OCI-LY1 (cell line): ENCODE data around the gene SLC6A9.

Experiments used
- H2AFZ ChIP-seq: fragments of 200-600 bp; sonication (generic), shearing (Covaris generic); 2 replicates; pipeline ENCODE4 v1.6.0; 2014; ENCODE audit warnings: antibody characterized with exemption, mild to moderate bottlenecking, low read length
- H3F3A ChIP-seq: fragments of 200-600 bp; sonication (generic), shearing (Covaris generic); 2 replicates; pipeline ENCODE4 v1.6.0; 2014; ENCODE audit warnings: mild to moderate bottlenecking, antibody characterized with exemption, low read length, moderate library complexity; ENCODE audit not compliant: insufficient read depth
- H3K27ac ChIP-seq: fragments of 200-600 bp; sonication (generic); 2 replicates; pipeline ENCODE4 v1.5.1; 2014; ENCODE audit warnings: low read length, mixed run types, mild to moderate bottlenecking, low read depth; ENCODE audit not compliant: poor library complexity, severe bottlenecking
- H3K27me3 ChIP-seq: fragments of 200-600 bp; sonication (generic); 2 replicates; pipeline ENCODE4 v1.6.0; 2014; ENCODE audit warnings: antibody characterized with exemption, mild to moderate bottlenecking, low read length, moderate library complexity; ENCODE audit not compliant: insufficient read depth
- H3K36me3 ChIP-seq: fragments of 200-600 bp; sonication (generic); 2 replicates; pipeline ENCODE4 v1.6.1; 2014; ENCODE audit warnings: mild to moderate bottlenecking, antibody characterized with exemption, low read length, moderate library complexity, mixed read lengths; ENCODE audit not compliant: insufficient read depth
- H3K4me1 ChIP-seq: fragments of 200-600 bp; sonication (generic); 2 replicates; pipeline ENCODE4 v1.5.1; 2014; ENCODE audit warnings: mild to moderate bottlenecking, low read length, moderate library complexity; ENCODE audit not compliant: insufficient read depth, severe bottlenecking
- H3K4me2 ChIP-seq: fragments of 200-600 bp; sonication (generic), shearing (Covaris generic); 2 replicates; pipeline ENCODE4 v1.6.1; 2014; ENCODE audit warnings: low read length
- H3K4me3 ChIP-seq: fragments of 200-600 bp; sonication (generic); 2 replicates; pipeline ENCODE4 v1.5.1; 2014; ENCODE audit warnings: low read length, low read depth, mild to moderate bottlenecking, mixed read lengths; ENCODE audit not compliant: poor library complexity, severe bottlenecking
- H3K79me2 ChIP-seq: fragments of 200-600 bp; shearing (Covaris generic); 2 replicates; pipeline ENCODE4 v1.6.1; 2016; ENCODE audit warnings: mixed run types, low read length, mixed read lengths; ENCODE audit not compliant: insufficient read depth
- H3K9ac ChIP-seq: fragments of 200-600 bp; sonication (generic), shearing (Covaris generic); 2 replicates; pipeline ENCODE4 v1.6.1; 2014; ENCODE audit warnings: mild to moderate bottlenecking, low read length, mixed read lengths
- H3K9me2 ChIP-seq: fragments of 200-600 bp; sonication (generic), shearing (Covaris generic); 2 replicates; pipeline ENCODE4 v1.6.1; 2014; ENCODE audit warnings: low read depth, mild to moderate bottlenecking, low read length, mixed read lengths
- H3K9me3 ChIP-seq: fragments of 200-600 bp; shearing (Covaris generic); 2 replicates; pipeline ENCODE4 v1.6.1; 2014; ENCODE audit warnings: low read length, mixed read lengths
- H4K20me1 ChIP-seq: fragments of 200-600 bp; sonication (generic), shearing (Covaris generic); 2 replicates; pipeline ENCODE4 v1.6.0; 2016; ENCODE audit warnings: mild to moderate bottlenecking, low read length; ENCODE audit not compliant: insufficient read depth
- EZH2 ChIP-seq: fragments of 200-600 bp; sonication (generic), shearing (Covaris generic); IDR thresholded peaks from 2 replicates; pipeline ENCODE4 v1.8.0; 2017; ENCODE audit warnings: borderline replicate concordance, mixed run types, mild to moderate bottlenecking, antibody characterized with exemption, low read length, moderate library complexity, mixed read lengths
- TF ChIP-seq, protein P1 (sequence below): fragments of 200-600 bp; sonication (generic), shearing (Covaris generic); IDR thresholded peaks from 2 replicates; pipeline ENCODE4 v1.5.1; 2017; ENCODE audit warnings: mild to moderate bottlenecking, antibody characterized with exemption, low read length, moderate library complexity, mixed read lengths

Gene SLC6A9

GRCh38 chr1:43969416-43969745 is 61.9 kb downstream of the SLC6A9 start:
- Histone ChIP-seq H3K9me2 (no peaks in the 10 kb centered on the region), H3K4me3 (peak overlapping the region; percentile 89), H3K4me1 (peaks cover 20% of the 10 kb centered on the region), H3K79me2 (no peaks in the 10 kb centered on the region), H3F3A (no peaks in the 10 kb centered on the region), H3K4me2 (peak overlapping the region; percentile 43), H3K9ac (no peak overlapping the region), H3K27me3 (no peaks in the 10 kb centered on the region), H4K20me1 (no peaks in the 10 kb centered on the region), H2AFZ (no peak overlapping the region), H3K36me3 (peaks cover 25% of the 10 kb centered on the region), H3K27ac (no peak overlapping the region), H3K9me3 (no peaks in the 10 kb centered on the region)
- no peak for TF ChIP-seq EZH2
- TF ChIP-seq, protein P1, sequence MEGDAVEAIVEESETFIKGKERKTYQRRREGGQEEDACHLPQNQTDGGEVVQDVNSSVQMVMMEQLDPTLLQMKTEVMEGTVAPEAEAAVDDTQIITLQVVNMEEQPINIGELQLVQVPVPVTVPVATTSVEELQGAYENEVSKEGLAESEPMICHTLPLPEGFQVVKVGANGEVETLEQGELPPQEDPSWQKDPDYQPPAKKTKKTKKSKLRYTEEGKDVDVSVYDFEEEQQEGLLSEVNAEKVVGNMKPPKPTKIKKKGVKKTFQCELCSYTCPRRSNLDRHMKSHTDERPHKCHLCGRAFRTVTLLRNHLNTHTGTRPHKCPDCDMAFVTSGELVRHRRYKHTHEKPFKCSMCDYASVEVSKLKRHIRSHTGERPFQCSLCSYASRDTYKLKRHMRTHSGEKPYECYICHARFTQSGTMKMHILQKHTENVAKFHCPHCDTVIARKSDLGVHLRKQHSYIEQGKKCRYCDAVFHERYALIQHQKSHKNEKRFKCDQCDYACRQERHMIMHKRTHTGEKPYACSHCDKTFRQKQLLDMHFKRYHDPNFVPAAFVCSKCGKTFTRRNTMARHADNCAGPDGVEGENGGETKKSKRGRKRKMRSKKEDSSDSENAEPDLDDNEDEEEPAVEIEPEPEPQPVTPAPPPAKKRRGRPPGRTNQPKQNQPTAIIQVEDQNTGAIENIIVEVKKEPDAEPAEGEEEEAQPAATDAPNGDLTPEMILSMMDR = no peak

GRCh38 chr1:43968348-43968948 is 62.8 kb downstream of the SLC6A9 start:
- Histone ChIP-seq H2AFZ (no peak overlapping the region), H3K27ac (no peak overlapping the region), H3K4me2 (no peak overlapping the region), H3K4me3 (no peak overlapping the region), H3K4me1 (peaks cover 10% of the 10 kb centered on the region), H3K9me2 (no peaks in the 10 kb centered on the region), H3K27me3 (no peaks in the 10 kb centered on the region), H3K9ac (no peak overlapping the region), H3K79me2 (no peaks in the 10 kb centered on the region), H3F3A (no peaks in the 10 kb centered on the region), H3K9me3 (no peaks in the 10 kb centered on the region), H3K36me3 (peaks cover 19% of the 10 kb centered on the region), H4K20me1 (no peaks in the 10 kb centered on the region)
- TF ChIP-seq, protein P1 = no peak
- no peak for TF ChIP-seq EZH2

- no peak overlapping the region for H3K27ac ChIP-seq
- no peak overlapping the region for H3K9ac ChIP-seq
- no peaks in the 10 kb centered on the region for H3K9me2 ChIP-seq
- H4K20me1 ChIP-seq = no peaks in the 10 kb centered on the region
- H3F3A ChIP-seq = no peaks in the 10 kb centered on the region
- H3K36me3 ChIP-seq = peaks cover 19% of the 10 kb centered on the region; the same call in 1 of the 2 replicates
- H3K79me2 ChIP-seq = no peaks in the 10 kb centered on the region
- H3K4me3 ChIP-seq = no peak overlapping the region
- no peak overlapping the region for H3K4me2 ChIP-seq
- no peaks in the 10 kb centered on the region for H3K27me3 ChIP-seq
- no peaks in the 10 kb centered on the region for H3K9me3 ChIP-seq
- H2AFZ ChIP-seq = no peak overlapping the region
- H3K4me1 ChIP-seq = no peaks in the 10 kb centered on the region
- TF ChIP-seq, protein P1 = no peak
- no peak for TF ChIP-seq EZH2
These were observed 65.9 kb downstream of the SLC6A9 start for GRCh38 chr1:43965316-43965715.
